Endodermal cell (in vitro differentiated cells): ENCODE results near the gene AKR1C2. TPM values are rescaled to one million over a fixed set of nuclear protein-coding genes. Genes with fewer than 3 reads are reported as not detected.
"Not testable (repeated sequence)": the region's sequence is repeated elsewhere in the genome, so short reads cannot be mapped to it uniquely, and the experiment has no call there.

Experiments
- DNase-seq: peaks from one replicate; pipeline ENCODE4 v3.0.0-alpha.2; 2017
- H3K27ac ChIP-seq: 2 replicates; pipeline ENCODE4 v1.5.1; 2013; ENCODE audit warnings: mild to moderate bottlenecking, low read depth, low read length, moderate library complexity
- H3K27me3 ChIP-seq: 2 replicates; pipeline ENCODE4 v1.6.1; 2013; ENCODE audit warnings: mild to moderate bottlenecking, low read length, moderate library complexity; ENCODE audit not compliant: insufficient read depth, control insufficient read depth, poor library complexity, severe bottlenecking
- H3K36me3 ChIP-seq: 2 replicates; pipeline ENCODE4 v1.7.0; 2013; ENCODE audit warnings: mild to moderate bottlenecking, low read length, moderate library complexity; ENCODE audit not compliant: control insufficient read depth, insufficient read depth
- H3K4me1 ChIP-seq: one replicate; pipeline ENCODE4 v1.7.0; 2013; ENCODE audit warnings: low read length; ENCODE audit not compliant: control insufficient read depth, insufficient read depth
- H3K4me3 ChIP-seq: 2 replicates; pipeline ENCODE4 v1.5.1; 2013; ENCODE audit warnings: mild to moderate bottlenecking, low read length, moderate library complexity
- H3K9ac ChIP-seq: 2 replicates; pipeline ENCODE4 v1.6.1; 2013; ENCODE audit warnings: mild to moderate bottlenecking, low read length, moderate library complexity; ENCODE audit not compliant: poor library complexity, severe bottlenecking; ENCODE audit errors: extremely low read depth
- H3K9me3 ChIP-seq: 2 replicates; pipeline ENCODE4 v1.6.1; 2013; ENCODE audit warnings: mild to moderate bottlenecking, low read length, moderate library complexity; ENCODE audit not compliant: control insufficient read depth
- H3K27ac Mint-ChIP-seq: 2 replicates; pipeline ENCODE4 v1.8.0; 2020; ENCODE audit warnings: mixed read lengths
- H3K27me3 Mint-ChIP-seq: 2 replicates; pipeline ENCODE4 v1.8.0; 2021; ENCODE audit warnings: mild to moderate bottlenecking, mixed read lengths; ENCODE audit not compliant: insufficient read depth
- H3K36me3 Mint-ChIP-seq: 2 replicates; pipeline ENCODE4 v1.8.0; 2020; ENCODE audit warnings: low read depth, mixed read lengths
- H3K4me1 Mint-ChIP-seq: 2 replicates; pipeline ENCODE4 v1.8.0; 2020; ENCODE audit warnings: mixed read lengths
- H3K4me3 Mint-ChIP-seq: 2 replicates; pipeline ENCODE4 v1.8.0; 2020; ENCODE audit warnings: mild to moderate bottlenecking, moderate library complexity, mixed read lengths
- H3K9me3 Mint-ChIP-seq: 2 replicates; pipeline ENCODE4 v1.8.0; 2020; ENCODE audit warnings: mild to moderate bottlenecking, mixed read lengths
- WGBS, 2 experiments: methylation state at CpG; one replicate each; pipeline versions ENCODE4 v1.1.5 to v1.1.7; 2013; ENCODE audit warnings: missing lambda C conversion rate in 2 of 2, mixed read lengths in 1 of 2; ENCODE audit not compliant: insufficient coverage in 1 of 2, insufficient read length in 1 of 2; 5-methylcytosine and 5-hydroxymethylcytosine counted together
- total RNA-seq, 2 donors: library from RNA; stranded (reverse); fragmentation: NEBNext Ultra II Directional in 1 of 2; extraction: Animal tissue kit (Norgen Biotek cat#: 25700) in 1 of 2; gene quantifications; 2 replicates in 1 of 2; 3 replicates in 1 of 2; pipeline ENCODE4 v1.2.1, GENCODE V29; 2021
- TF ChIP-seq, protein P1 (sequence below): fragments of 200-600 bp; sonication (generic); conservative IDR thresholded peaks from 2 replicates; pipeline ENCODE4 v1.5.0; 2021; ENCODE audit warnings: antibody characterized with exemption, mild to moderate bottlenecking

The AKR1C2 gene
- total RNA-seq, 2 donors from 2014 or later, result 0.33 to 0.89 TPM

DNA sequence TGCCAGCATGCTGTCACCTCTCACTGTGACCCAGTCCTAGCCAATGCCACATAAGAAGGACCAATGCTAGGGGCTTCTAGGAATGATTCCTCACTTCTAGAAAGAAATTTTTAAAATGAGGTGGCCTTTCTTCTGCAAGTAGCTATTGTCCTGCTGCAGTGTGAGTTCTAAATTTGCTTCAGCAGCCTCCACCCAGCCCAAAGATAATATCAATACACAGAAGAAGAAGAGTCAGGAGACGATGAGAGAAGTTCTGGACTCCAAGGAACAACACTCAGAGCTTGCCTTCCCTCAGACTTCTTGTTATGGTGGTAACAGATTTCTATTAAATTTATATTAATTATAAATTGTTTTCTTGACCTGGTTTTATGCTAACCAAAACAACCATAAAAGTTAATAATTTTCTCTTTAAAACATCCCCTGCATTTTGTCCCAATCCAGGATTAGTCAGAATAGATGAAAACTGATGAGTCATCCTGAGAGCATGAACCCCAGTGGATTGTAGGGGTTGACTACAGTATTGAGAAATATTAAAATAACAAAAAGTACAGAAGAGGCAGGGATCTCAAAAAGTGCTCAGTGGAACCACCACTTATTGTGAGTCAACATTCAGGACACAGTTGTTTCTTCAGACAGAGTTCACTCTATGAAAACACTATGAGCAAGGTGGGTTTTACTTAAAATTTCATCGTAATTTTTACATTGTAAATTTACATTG lies 29.6 kb upstream of the AKR1C2 start:
- Histone ChIP-seq H3K4me3 (no peak overlapping the region), H3K9ac (no peak overlapping the region), H3K27ac (no peak overlapping the region), H3K4me1 (no peaks in the 10 kb centered on the region), H3K9me3 (peaks cover 45% of the 10 kb centered on the region), H3K36me3 (no peaks in the 10 kb centered on the region), H3K27me3 (no peaks in the 10 kb centered on the region)
- no CpG with 5 or more reads among the region's 2 CpGs for WGBS, 2 experiments
- peaks cover 2% of the 10 kb centered on the region for H3K36me3 Mint-ChIP-seq
- no peak overlapping the region for H3K27ac Mint-ChIP-seq
- H3K4me1 Mint-ChIP-seq, result no peaks in the 10 kb centered on the region
- TF ChIP-seq, protein P1, sequence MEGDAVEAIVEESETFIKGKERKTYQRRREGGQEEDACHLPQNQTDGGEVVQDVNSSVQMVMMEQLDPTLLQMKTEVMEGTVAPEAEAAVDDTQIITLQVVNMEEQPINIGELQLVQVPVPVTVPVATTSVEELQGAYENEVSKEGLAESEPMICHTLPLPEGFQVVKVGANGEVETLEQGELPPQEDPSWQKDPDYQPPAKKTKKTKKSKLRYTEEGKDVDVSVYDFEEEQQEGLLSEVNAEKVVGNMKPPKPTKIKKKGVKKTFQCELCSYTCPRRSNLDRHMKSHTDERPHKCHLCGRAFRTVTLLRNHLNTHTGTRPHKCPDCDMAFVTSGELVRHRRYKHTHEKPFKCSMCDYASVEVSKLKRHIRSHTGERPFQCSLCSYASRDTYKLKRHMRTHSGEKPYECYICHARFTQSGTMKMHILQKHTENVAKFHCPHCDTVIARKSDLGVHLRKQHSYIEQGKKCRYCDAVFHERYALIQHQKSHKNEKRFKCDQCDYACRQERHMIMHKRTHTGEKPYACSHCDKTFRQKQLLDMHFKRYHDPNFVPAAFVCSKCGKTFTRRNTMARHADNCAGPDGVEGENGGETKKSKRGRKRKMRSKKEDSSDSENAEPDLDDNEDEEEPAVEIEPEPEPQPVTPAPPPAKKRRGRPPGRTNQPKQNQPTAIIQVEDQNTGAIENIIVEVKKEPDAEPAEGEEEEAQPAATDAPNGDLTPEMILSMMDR, result no peak
- peaks cover 38% of the 10 kb centered on the region for H3K9me3 Mint-ChIP-seq
- no peak for DNase-seq
- no peaks in the 10 kb centered on the region for H3K27me3 Mint-ChIP-seq
- no peak overlapping the region for H3K4me3 Mint-ChIP-seq

DNA sequence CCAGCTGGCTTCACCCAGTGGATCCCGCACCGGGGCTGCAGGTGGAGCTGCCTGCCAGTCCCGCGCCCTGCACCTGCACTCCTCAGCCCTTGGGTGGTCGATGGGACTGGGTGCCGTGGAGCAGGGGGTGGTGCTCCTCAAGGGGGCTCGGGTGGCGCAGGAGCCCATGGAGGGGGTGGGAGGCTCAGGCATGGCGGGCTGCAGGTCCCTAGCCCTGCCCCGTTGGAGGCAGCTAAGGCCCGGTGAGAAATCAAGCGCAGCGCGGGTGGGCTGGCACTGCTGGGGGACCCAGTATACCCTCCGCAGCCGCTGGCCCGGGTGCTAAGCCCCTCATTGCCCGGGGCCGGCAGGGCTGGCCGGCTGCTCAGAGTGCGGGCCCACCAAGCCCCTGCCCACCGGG lies 28.8 kb upstream of the AKR1C2 start:
- not testable (repeated sequence) for H3K36me3 Mint-ChIP-seq, H3K36me3 ChIP-seq, H3K27me3 ChIP-seq, H3K27ac Mint-ChIP-seq, H3K4me3 ChIP-seq, DNase-seq, H3K4me1 ChIP-seq, H3K27ac ChIP-seq, H3K4me3 Mint-ChIP-seq, H3K9ac ChIP-seq, H3K4me1 Mint-ChIP-seq, H3K27me3 Mint-ChIP-seq
- WGBS, 2 experiments, result 78 to 94% methylated on average over 4 to 22 of the region's 22 CpGs
- peaks cover 46% of the 10 kb centered on the region for H3K9me3 ChIP-seq
- H3K9me3 Mint-ChIP-seq, result peaks cover 38% of the 10 kb centered on the region

DNA sequence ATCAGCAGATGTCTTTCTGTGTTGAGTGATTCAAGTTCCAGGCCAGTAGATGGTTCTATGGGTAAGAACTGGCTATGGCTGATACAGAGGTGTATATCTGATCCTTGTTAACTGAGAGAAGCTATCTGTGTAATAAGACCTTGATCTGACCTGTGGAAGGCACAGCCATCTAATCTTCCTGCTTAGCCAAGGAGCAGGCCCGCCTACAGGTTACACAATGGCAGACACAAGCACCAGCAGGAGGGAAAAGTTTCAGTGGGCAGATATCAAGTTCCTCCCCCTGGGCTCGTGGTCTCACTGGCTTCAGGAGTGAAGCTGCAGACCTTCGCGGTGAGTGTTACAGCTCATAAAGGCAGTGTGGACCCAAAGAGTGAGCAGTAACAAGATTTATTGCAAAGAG lies 27.9 kb upstream of the AKR1C2 start:
- H3K4me3 Mint-ChIP-seq, H3K27ac ChIP-seq, H3K27me3 ChIP-seq, H3K9ac ChIP-seq, H3K27me3 Mint-ChIP-seq, H3K36me3 Mint-ChIP-seq, H3K4me1 ChIP-seq, DNase-seq, H3K36me3 ChIP-seq, H3K4me1 Mint-ChIP-seq, H3K27ac Mint-ChIP-seq: not testable (repeated sequence)
- 84 to 90% methylated on average over 3 to 4 of the region's 4 CpGs for WGBS, 2 experiments
- H3K9me3 Mint-ChIP-seq, result peaks cover 38% of the 10 kb centered on the region
- Histone ChIP-seq H3K9me3 (peaks cover 46% of the 10 kb centered on the region), H3K4me3 (peak overlapping the region; percentile 36)

DNA sequence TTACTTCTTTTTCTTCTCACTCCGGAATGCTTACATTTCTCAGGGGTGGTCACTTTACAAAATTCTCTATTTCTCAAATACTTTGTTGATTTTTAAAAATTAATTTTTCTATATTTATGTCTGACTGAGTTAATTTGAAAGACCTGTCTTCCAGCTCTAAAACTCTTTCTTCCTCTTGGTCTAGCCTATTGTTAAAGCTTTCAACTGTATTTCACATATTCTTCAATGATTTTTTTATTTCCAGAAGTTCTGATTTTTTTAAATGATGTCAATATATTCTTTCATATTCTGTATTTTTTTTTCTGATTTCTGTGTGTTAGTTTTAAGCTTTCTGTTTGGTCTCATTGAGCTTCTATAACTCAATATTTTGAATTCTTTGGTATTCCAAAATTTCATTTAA lies 27.3 kb upstream of the AKR1C2 start:
- Histone ChIP-seq H3K9me3 (peaks cover 46% of the 10 kb centered on the region), H3K4me3 (peak overlapping the region; percentile 36), H3K27me3 (no peaks in the 10 kb centered on the region), H3K9ac (no peak overlapping the region), H3K27ac (no peak overlapping the region), H3K4me1 (no peaks in the 10 kb centered on the region), H3K36me3 (no peaks in the 10 kb centered on the region)
- Mint-ChIP-seq H3K4me1 (no peaks in the 10 kb centered on the region), H3K27ac (no peak overlapping the region), H3K27me3 (no peaks in the 10 kb centered on the region), H3K36me3 (peaks cover 2% of the 10 kb centered on the region), H3K4me3 (no peak overlapping the region), H3K9me3 (peaks cover 40% of the 10 kb centered on the region)
- TF ChIP-seq, protein P1, result no peak
- DNase-seq, result no peak
- WGBS, 2 experiments, result 100% methylated on average over 1 of the region's 1 CpG; no CpG with 5 or more reads in 1 of the 2 experiments

DNA sequence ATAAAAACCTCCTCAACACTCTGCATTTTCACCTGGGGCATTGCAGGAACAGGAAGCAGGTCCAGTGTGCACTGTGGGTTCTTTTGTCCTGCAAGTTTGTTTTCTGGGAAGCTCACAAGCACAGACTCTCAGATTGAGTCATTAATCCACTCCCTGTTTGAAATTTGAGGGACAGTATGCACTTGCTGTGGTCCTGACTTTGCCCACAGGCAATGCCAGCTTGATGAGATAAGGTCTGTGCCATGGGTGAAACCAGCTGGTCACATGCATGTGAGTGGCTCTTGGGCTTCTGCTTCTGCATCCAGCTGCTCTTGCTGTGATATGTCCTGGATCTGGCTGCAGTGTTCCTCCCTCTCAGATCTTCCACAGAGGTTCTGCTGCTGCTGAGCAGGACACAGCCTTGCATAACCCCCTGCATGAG lies 21.8 kb upstream of the AKR1C2 start:
- H3K9me3 ChIP-seq, result peaks cover 21% of the 10 kb centered on the region
- H3K9ac ChIP-seq, H3K27ac ChIP-seq, H3K36me3 ChIP-seq, H3K27me3 ChIP-seq, H3K27me3 Mint-ChIP-seq, H3K4me3 Mint-ChIP-seq, H3K36me3 Mint-ChIP-seq, H3K4me1 ChIP-seq, H3K4me1 Mint-ChIP-seq, H3K27ac Mint-ChIP-seq, H3K4me3 ChIP-seq, DNase-seq: not testable (repeated sequence)
- peaks cover 17% of the 10 kb centered on the region for H3K9me3 Mint-ChIP-seq
